Activated CD4-positive, CD25-positive, alpha-beta regulatory T cell treated with anti-CD3 and anti-CD28 coated beads, Interleukin-2, amount 50 U/mL, for 72 hours (primary cell): Measurements from ENCODE around the gene PLXDC2.

Experiments
- DNase-seq: peaks from one replicate; pipeline ENCODE4 v3.0.0; 2021

Gene PLXDC2

DNA sequence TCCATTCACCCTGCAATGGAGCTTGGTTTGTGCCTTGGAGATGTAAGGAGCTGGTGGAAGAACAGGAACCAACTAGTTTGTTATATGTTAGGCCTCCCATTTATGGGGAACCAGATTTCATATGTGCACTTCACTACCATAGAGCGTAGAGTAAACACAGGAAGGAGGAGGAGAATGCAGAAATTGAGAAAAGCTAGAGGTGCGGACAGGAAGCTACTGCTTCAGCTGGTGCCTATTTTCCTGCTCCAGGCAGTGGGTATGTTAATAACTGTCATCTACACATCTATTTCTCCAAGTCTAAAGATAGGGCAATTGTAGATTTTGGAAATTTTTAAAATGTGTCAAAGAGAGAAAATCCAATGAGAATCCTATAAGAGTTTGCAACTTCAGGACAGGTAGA lies 482.2 kb downstream of the PLXDC2 start:
- DNase-seq: no peak

DNA sequence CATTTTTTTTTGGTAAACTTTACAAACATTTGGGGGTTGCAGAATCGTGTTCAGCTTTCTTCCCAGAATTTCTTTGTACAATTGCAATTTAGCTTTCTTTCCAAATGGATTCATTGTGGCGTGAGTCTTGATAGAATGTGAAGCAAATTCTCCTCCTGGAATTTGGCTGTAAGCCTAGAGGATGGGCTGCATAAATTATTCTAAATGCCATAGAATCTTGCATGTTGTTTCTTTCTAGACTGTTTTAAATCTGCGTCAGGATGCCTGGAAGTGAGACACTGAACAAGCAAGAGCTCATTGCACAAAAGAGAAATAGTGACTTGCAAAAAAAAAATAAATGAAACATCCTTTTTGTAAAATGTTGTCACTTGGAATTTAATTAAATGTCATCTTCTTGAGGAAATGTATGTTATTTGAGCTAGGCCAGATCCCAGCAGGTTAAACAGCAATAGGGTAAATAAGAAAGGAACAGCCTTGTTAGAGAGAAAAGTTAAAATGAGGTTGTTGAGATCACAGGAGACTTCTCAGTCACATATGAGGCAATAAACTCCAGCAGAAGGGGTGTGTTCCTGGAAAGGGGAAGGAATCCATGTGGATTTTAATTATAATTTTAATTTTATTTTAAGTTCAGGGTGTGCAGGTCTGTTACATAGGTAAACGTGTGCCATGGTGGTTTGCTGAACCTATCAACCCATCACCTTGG lies 483.0 kb downstream of the PLXDC2 start:
- DNase-seq: no peak

DNA sequence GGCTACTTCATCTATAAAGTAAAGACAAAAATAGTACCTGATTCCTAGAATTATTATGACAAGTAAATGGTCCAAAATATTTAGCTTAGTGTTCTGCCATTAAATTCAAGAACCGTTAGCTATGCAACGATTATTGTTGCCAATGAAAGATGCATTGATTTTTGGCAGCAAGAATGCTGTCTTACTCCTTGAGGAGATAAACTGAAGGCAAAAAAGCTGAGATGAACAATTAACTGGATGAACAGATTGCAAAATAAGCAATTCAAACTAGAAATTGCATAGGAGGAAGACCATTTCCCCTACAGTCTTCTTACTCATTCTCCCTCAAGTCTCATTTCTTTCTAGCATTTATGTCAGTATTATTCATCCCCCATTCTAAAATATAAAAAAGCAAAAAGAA lies 484.5 kb downstream of the PLXDC2 start:
- DNase-seq: no peak

DNA sequence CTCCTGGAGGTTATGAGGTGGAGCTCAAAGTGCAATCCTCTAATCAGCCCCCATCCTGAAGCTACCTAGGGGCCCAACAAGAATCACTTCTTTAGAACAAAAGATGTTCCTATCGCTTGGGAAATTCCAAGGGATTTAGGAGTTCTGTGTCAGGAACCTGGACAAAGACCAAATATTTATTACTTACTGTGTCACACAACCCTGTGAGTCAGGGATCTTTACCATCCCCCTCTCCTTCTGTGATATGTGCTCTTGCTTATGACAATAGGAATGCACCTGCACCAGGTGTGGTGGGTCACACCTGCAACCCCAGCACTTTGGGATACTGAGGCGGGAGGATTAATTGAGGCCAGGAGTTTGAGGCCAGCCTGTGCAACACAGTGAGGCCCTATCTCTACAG lies 485.8 kb downstream of the PLXDC2 start:
- no peak for DNase-seq

DNA sequence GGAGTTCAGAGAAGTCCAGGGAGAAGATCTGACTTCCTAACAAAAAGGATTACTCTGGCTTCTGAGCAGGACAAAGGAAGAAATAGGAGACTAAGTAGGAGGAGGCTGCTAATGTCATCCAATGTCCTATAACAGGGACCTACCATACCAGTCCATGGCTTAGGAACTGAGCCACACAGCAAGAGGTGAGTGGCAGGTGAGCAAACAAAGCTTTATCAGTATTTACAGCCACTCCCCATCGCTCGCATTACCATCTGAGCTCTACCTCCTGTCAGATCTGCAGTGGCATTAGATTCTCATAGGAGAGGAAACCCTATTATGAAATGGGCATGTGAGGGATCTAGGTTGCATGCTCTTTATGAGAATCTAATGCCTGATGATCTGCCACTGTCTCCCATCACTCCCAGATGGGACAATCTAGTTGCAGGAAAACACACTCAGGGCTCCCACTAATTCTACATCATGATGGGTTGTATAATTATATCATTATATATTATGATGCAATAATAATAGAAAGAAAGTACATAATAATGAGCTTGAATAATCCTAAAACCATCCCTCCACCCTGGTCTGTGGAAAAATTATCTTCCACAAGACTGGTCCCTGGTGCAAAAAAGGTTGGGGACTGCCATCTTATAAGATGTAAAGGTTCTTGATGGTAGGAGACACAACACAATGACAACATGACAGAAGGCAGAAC lies 487.4 kb downstream of the PLXDC2 start:
- no peak for DNase-seq

DNA sequence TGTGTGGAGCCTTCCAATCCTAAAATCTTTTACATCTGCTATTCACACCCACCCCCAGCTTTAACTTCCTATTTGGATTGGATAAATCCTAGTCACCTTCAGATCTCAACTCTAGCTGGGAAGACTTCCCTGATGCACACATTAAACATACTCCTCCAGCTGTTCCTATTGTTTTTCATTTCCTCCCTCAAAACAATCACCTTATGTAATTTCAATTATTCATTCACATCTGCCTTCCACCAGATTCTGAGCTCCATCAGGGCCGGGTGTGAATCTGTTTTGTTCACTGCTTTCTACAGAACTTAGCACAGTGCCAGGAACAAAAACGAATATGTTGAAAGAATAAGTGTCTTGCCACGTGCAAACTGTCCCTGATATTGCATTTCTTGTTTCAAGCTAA lies 497.4 kb downstream of the PLXDC2 start:
- no peak for DNase-seq

DNA sequence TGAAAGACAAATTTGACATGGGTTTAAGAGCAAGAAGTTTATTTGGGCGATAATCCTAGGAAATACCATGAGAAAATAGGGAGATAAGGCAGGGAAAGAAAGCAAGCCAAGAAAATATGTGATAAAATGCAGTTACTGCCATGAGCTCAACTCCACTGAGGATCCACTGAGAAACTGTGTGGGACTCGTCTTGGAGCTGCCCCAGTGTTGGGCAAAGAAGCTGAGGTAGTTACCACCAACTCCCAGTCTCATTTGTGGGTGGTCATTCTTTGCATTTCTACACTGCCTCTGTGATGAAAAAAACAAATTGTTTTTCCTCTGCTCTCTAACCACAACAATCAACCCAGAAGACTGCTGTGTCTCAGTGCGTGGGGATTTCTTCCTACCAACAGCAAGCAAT lies 498.2 kb downstream of the PLXDC2 start:
- DNase-seq: no peak

DNA sequence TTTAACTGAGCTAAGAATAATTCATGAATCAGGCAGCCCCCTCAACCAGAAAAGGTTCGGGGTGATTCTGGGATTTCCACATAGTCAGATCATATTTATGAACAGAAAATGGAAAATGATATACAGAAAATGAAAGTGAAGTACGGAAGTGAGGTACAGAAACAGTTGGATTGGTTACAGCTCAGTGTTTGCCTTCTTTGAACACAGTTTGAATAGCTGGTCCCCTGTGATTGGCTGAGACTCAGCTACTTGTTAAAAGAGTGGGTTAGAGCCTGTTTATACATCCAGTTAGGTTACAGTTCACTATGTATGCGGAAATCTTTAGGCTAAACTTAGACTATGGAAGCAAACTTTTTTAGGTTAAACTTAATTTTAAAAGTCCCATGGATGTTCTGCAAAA lies 511.7 kb downstream of the PLXDC2 start:
- DNase-seq: no peak

DNA sequence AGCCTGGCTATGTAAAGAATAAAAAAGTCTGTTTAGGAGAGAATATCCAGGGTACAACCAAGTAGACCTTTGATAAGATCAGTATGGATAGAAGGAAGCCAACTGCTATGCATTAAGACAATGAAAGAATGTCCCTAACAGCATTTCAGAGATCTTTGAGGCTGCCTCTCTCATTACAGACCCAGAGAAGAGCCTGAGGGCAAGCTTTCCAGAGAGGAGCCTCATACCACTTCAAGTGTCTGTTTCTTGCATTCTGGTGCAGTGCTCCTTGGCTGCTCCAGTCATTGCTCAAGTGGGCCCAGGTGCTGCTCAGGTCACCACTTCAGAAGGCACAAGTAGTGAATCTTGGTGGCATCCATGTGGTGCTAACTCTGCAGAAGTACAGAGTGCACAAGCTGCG lies 514.0 kb downstream of the PLXDC2 start:
- DNase-seq: no peak

DNA sequence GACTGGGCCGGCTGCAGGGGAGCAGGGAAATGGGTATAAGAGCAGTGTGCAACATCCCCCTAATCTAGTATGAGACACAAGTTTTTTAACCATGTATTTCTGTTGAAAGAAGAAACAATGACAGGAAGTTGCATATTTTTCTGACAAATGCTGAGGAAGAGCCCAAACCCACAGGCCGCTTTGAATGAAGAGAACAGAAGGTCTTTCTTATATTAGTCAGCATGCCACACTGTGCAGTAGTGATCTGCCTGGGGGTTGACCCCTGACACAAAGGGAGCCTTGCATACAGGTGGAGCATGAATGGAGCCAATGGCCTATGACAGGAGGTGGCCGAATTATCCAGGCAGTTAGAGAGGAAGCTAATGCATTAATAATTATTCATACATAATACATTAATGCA lies 518.3 kb downstream of the PLXDC2 start:
- DNase-seq: no peak
